Activated CD8-positive, alpha-beta T cell treated with anti-CD3 and anti-CD28 coated beads, Interleukin-2, amount 10 ng/mL, durations not matched to agents 7 days and 5 days (primary cell): ENCODE results near the gene SPTBN1. TPM values are rescaled to one million over a fixed set of nuclear protein-coding genes. Genes with fewer than 3 reads are reported as not detected.
"Not testable (repeated sequence)": the region's sequence is repeated elsewhere in the genome, so short reads cannot be mapped to it uniquely, and the experiment has no call there.

Source experiments
- ATAC-seq: fragments of 150-1000 bp; cut with Tn5 transposase; one replicate; pipeline ENCODE4 v1.10.0; 2021; ENCODE audit warnings: moderate library complexity
- CTCF ChIA-PET: fragments of 350-600 bp; sonication (Branson Sonifier 250); formaldehyde crosslinking; loops from one replicate; lab custom pipeline; 2021; ENCODE audit warnings: antibody characterized with exemption; lab: Charles Lee
- POLR2A ChIA-PET: fragments of 350-600 bp; sonication (Branson Sonifier 250); formaldehyde crosslinking; loops from one replicate; lab custom pipeline; 2021; ENCODE audit warnings: antibody characterized with exemption; lab: Charles Lee
- DNase-seq: peaks from one replicate; pipeline ENCODE4 v3.0.0-alpha.2; 2020
- H3K27ac Mint-ChIP-seq: one replicate; pipeline ENCODE4 v1.8.0; 2021; ENCODE audit warnings: mild to moderate bottlenecking, mixed read lengths
- H3K27me3 Mint-ChIP-seq: one replicate; pipeline ENCODE4 v1.8.0; 2021; ENCODE audit warnings: low read depth, mixed read lengths
- H3K36me3 Mint-ChIP-seq: one replicate; pipeline ENCODE4 v1.8.0; 2021; ENCODE audit warnings: low read depth, mixed read lengths
- H3K4me1 Mint-ChIP-seq: one replicate; pipeline ENCODE4 v1.8.0; 2021; ENCODE audit warnings: low read depth, mixed read lengths
- H3K4me3 Mint-ChIP-seq: one replicate; pipeline ENCODE4 v1.8.0; 2021; ENCODE audit warnings: mild to moderate bottlenecking, mixed read lengths
- H3K9me3 Mint-ChIP-seq: one replicate; pipeline ENCODE4 v1.8.0; 2022; ENCODE audit warnings: mixed read lengths; ENCODE audit not compliant: insufficient read depth
- total RNA-seq, 2 experiments: library from RNA; stranded (reverse); gene quantifications; one replicate each; pipeline ENCODE4 v1.2.3, GENCODE V29; 2021

SPTBN1 gene
- total RNA-seq, 2 experiments from 2014 or later = 140 to 147 TPM

- no peak for DNase-seq
- ChIA-PET POLR2A (no interaction called here), CTCF (no interaction called here)
- Mint-ChIP-seq H3K27me3 (peaks cover 19% of the 10 kb centered on the region), H3K4me1 (no peaks in the 10 kb centered on the region), H3K36me3 (no peaks in the 10 kb centered on the region), H3K27ac (no peak overlapping the region), H3K4me3 (no peak overlapping the region), H3K9me3 (no peaks in the 10 kb centered on the region)
- no peak for ATAC-seq
Observed at GRCh38 chr2:54494087-54494486, 38.0 kb downstream of the SPTBN1 start.

GRCh38 chr2:54496920-54497319 lies 40.8 kb downstream of the SPTBN1 start:
- POLR2A ChIA-PET = no interaction called here

GRCh38 chr2:54497763-54498680 lies 41.9 kb downstream of the SPTBN1 start:
- no peak overlapping the region for H3K27ac Mint-ChIP-seq
- no peaks in the 10 kb centered on the region for H3K9me3 Mint-ChIP-seq
- H3K36me3 Mint-ChIP-seq = no peaks in the 10 kb centered on the region
- DNase-seq (no peak), ATAC-seq (no peak)
- ChIA-PET POLR2A (no interaction called here), CTCF (interaction anchor here (0.7 to 1.8 kb wide), 2 partner anchors 19 to 207 kb away, joined by 3 to 14 read pairs; no protein-coding TSS in a partner anchor)
- no peaks in the 10 kb centered on the region for H3K4me1 Mint-ChIP-seq
- H3K4me3 Mint-ChIP-seq = no peak overlapping the region
- peaks cover 23% of the 10 kb centered on the region for H3K27me3 Mint-ChIP-seq

More at GRCh38 chr2:54496920-54497319, 40.8 kb downstream of the SPTBN1 start:
- ATAC-seq (no peak), DNase-seq (no peak)
- H3K9me3 Mint-ChIP-seq = no peaks in the 10 kb centered on the region
- H3K36me3 Mint-ChIP-seq = no peaks in the 10 kb centered on the region
- CTCF ChIA-PET = no interaction called here
- H3K27ac Mint-ChIP-seq = no peak overlapping the region
- no peak overlapping the region for H3K4me3 Mint-ChIP-seq
- H3K4me1 Mint-ChIP-seq = no peaks in the 10 kb centered on the region
- H3K27me3 Mint-ChIP-seq = peaks cover 21% of the 10 kb centered on the region

GRCh38 chr2:54499661-54500060 lies 43.5 kb downstream of the SPTBN1 start:
- Mint-ChIP-seq H3K9me3 (no peaks in the 10 kb centered on the region), H3K36me3 (no peaks in the 10 kb centered on the region), H3K4me3 (no peak overlapping the region), H3K27ac (no peak overlapping the region), H3K4me1 (no peaks in the 10 kb centered on the region), H3K27me3 (peaks cover 19% of the 10 kb centered on the region)
- ATAC-seq (no peak), DNase-seq (no peak)
- ChIA-PET POLR2A (no interaction called here), CTCF (interaction anchor here (1.7 kb wide), 1 partner anchor 165 kb away, joined by 4 read pairs; no protein-coding TSS in a partner anchor)

- H3K27ac Mint-ChIP-seq = no peak overlapping the region
- peaks cover 16% of the 10 kb centered on the region for H3K27me3 Mint-ChIP-seq
- ATAC-seq (no peak), DNase-seq (no peak)
- no peaks in the 10 kb centered on the region for H3K9me3 Mint-ChIP-seq
- H3K4me1 Mint-ChIP-seq = no peaks in the 10 kb centered on the region
- POLR2A ChIA-PET = no interaction called here
- CTCF ChIA-PET = interaction anchor here (0.6 to 1.7 kb wide), 3 partner anchors 9 to 393 kb away, joined by 3 to 5 read pairs (median 4); no protein-coding TSS in a partner anchor
- H3K36me3 Mint-ChIP-seq = no peaks in the 10 kb centered on the region
- H3K4me3 Mint-ChIP-seq = no peak overlapping the region
Observed at GRCh38 chr2:54500404-54501205, 44.5 kb downstream of the SPTBN1 start.

GRCh38 chr2:54502731-54503130 lies 46.6 kb downstream of the SPTBN1 start:
- ChIA-PET POLR2A (no interaction called here), CTCF (interaction anchor here (0.6 to 2.5 kb wide), 14 partner anchors 10 to 398 kb away, joined by 3 to 17 read pairs (median 4); partner anchors contain the start of gene ACYP2)
- peaks cover 16% of the 10 kb centered on the region for H3K27me3 Mint-ChIP-seq
- no peaks in the 10 kb centered on the region for H3K9me3 Mint-ChIP-seq
- no peak for ATAC-seq
- DNase-seq = no peak
- no peaks in the 10 kb centered on the region for H3K4me1 Mint-ChIP-seq
- H3K27ac Mint-ChIP-seq = no peak overlapping the region
- no peak overlapping the region for H3K4me3 Mint-ChIP-seq
- no peaks in the 10 kb centered on the region for H3K36me3 Mint-ChIP-seq

- Mint-ChIP-seq H3K27me3 (peaks cover 16% of the 10 kb centered on the region), H3K4me1 (no peaks in the 10 kb centered on the region), H3K9me3 (no peaks in the 10 kb centered on the region), H3K36me3 (no peaks in the 10 kb centered on the region), H3K4me3 (no peak overlapping the region), H3K27ac (no peak overlapping the region)
- DNase-seq (peak; percentile 54), ATAC-seq (peak; percentile 53)
- POLR2A ChIA-PET = no interaction called here
- CTCF ChIA-PET = interaction anchor here (0.6 to 2.5 kb wide), 13 partner anchors 10 to 399 kb away, joined by 3 to 17 read pairs (median 4); partner anchors contain the start of gene ACYP2
Observed at GRCh38 chr2:54503192-54503591, 47.1 kb downstream of the SPTBN1 start.

GRCh38 chr2:54503828-54504227 lies 47.7 kb downstream of the SPTBN1 start:
- POLR2A ChIA-PET = no interaction called here
- no peaks in the 10 kb centered on the region for H3K4me1 Mint-ChIP-seq
- H3K9me3 Mint-ChIP-seq = no peaks in the 10 kb centered on the region
- no peak for ATAC-seq
- H3K36me3 Mint-ChIP-seq = no peaks in the 10 kb centered on the region
- H3K27me3 Mint-ChIP-seq = peaks cover 12% of the 10 kb centered on the region
- no peak overlapping the region for H3K27ac Mint-ChIP-seq
- H3K4me3 Mint-ChIP-seq = no peak overlapping the region
- CTCF ChIA-PET = interaction anchor here (0.7 to 2.5 kb wide), 5 partner anchors 35 to 399 kb away, joined by 3 to 17 read pairs (median 5); no protein-coding TSS in a partner anchor
- DNase-seq = no peak

- no peaks in the 10 kb centered on the region for H3K4me1 Mint-ChIP-seq
- ATAC-seq (no peak), DNase-seq (no peak)
- POLR2A ChIA-PET = no interaction called here
- H3K27ac Mint-ChIP-seq = no peak overlapping the region
- H3K27me3 Mint-ChIP-seq = peaks cover 10% of the 10 kb centered on the region
- no peaks in the 10 kb centered on the region for H3K36me3 Mint-ChIP-seq
- CTCF ChIA-PET = interaction anchor here (0.7 to 2.0 kb wide), 2 partner anchors 397 to 401 kb away, joined by 3 to 11 read pairs; no protein-coding TSS in a partner anchor
- no peaks in the 10 kb centered on the region for H3K9me3 Mint-ChIP-seq
- H3K4me3 Mint-ChIP-seq = no peak overlapping the region
Observed at GRCh38 chr2:54504866-54505265, 48.7 kb downstream of the SPTBN1 start.

- peaks cover 4% of the 10 kb centered on the region for H3K4me1 Mint-ChIP-seq
- H3K27ac Mint-ChIP-seq = no peak overlapping the region
- H3K4me3 Mint-ChIP-seq = no peak overlapping the region
- no peaks in the 10 kb centered on the region for H3K9me3 Mint-ChIP-seq
- peaks cover 1% of the 10 kb centered on the region for H3K27me3 Mint-ChIP-seq
- ChIA-PET CTCF (no interaction called here), POLR2A (no interaction called here)
- H3K36me3 Mint-ChIP-seq = no peaks in the 10 kb centered on the region
- ATAC-seq (no peak), DNase-seq (no peak)
Observed at GRCh38 chr2:54508541-54508940, 52.4 kb downstream of the SPTBN1 start.

GRCh38 chr2:54509043-54509442 lies 52.9 kb downstream of the SPTBN1 start:
- DNase-seq, ATAC-seq, H3K4me3 Mint-ChIP-seq, H3K9me3 Mint-ChIP-seq, H3K27ac Mint-ChIP-seq, H3K36me3 Mint-ChIP-seq, H3K4me1 Mint-ChIP-seq, POLR2A ChIA-PET, H3K27me3 Mint-ChIP-seq, CTCF ChIA-PET: not testable (repeated sequence)
